K562 (cell line): ENCODE data around the gene RELA. TPM values are rescaled to one million over a fixed set of nuclear protein-coding genes. Genes with fewer than 3 reads are reported as not detected.

Source experiments
- ATAC-seq: fragments of 200-7000 bp; cut with Tn5 transposase; 3 replicates; pipeline ENCODE4 v1.9.1; 2020; ENCODE audit warnings: moderate library complexity
- BruUV-seq: library from RNA; stranded (reverse); fragments of 400-500 nt; replicated peaks from 2 replicates; lab custom pipeline; 2021; lab: Mats Ljungman, UMichigan
- CTCF ChIA-PET: fragments of 300-600 bp; formaldehyde crosslinking; extraction: SDS; loops from one replicate; lab custom pipeline; 2021; ENCODE audit warnings: low intra/inter-chr PET ratio; lab: Yijun Ruan, JAX
- POLR2A ChIA-PET: fragments of 300-600, 350-650 bp; sonication (Branson Sonifier 250); formaldehyde crosslinking; extraction: SDS; loops from one replicate; lab custom pipeline; 2021; ENCODE audit warnings: antibody characterized with exemption, inconsistent platforms; lab: Yijun Ruan, JAX
- DNase-seq, 4 experiments: peaks; one replicate each; pipeline versions ENCODE4 v3.0.0 to v3.0.0-alpha.2; 2011 to 2018; ENCODE audit warnings: low spot score in 3 of 4, mixed read lengths in 3 of 4; ENCODE audit errors: extremely low read depth in 1 of 4
- FAIRE-seq: peaks from 2 replicates; lab custom pipeline; 2011; peaks lifted over from hg19 to GRCh38; lab: Jason Lieb, UNC
- H2AFZ ChIP-seq: 2 replicates; pipeline ENCODE4 v1.6.0; 2011; ENCODE audit warnings: low read depth, low read length, control low read depth, inconsistent platforms
- H3K27ac ChIP-seq: fragments of 200-600 bp; 3 replicates; pipeline ENCODE4 v1.8.0; 2011; ENCODE audit warnings: low read depth, mild to moderate bottlenecking, control low read depth, inconsistent platforms, low read length, moderate library complexity, mixed read lengths; ENCODE audit errors: extremely low read depth
- H3K27me3 ChIP-seq, 2 experiments: fragments of 300-600 bp in 1 of 2; 2 replicates in 1 of 2; 3 replicates in 1 of 2; pipeline versions ENCODE4 v1.6.0 to v1.8.0; 2011; ENCODE audit warnings: inconsistent platforms in 2 of 2, low read length in 2 of 2, mild to moderate bottlenecking in 1 of 2, mixed read lengths in 1 of 2, moderate library complexity in 1 of 2; ENCODE audit not compliant: control insufficient read depth in 2 of 2, insufficient read depth in 2 of 2
- H3K36me3 ChIP-seq: fragments of 300-600 bp; 3 replicates; pipeline ENCODE4 v1.8.0; 2011; ENCODE audit warnings: mild to moderate bottlenecking, low read length, inconsistent platforms; ENCODE audit not compliant: control insufficient read depth, insufficient read depth
- H3K4me1 ChIP-seq, 2 experiments: fragments of 200-600 bp in 1 of 2; replicated peaks in 1 of 2; 2 replicates in 1 of 2; 3 replicates in 1 of 2; pipeline versions ENCODE4 v1.5.1 to v1.8.0; 2011; ENCODE audit warnings: inconsistent platforms in 2 of 2, low read length in 2 of 2, mild to moderate bottlenecking in 1 of 2, mixed read lengths in 1 of 2, moderate library complexity in 1 of 2; ENCODE audit not compliant: control insufficient read depth in 2 of 2, insufficient read depth in 2 of 2
- H3K4me2 ChIP-seq: 2 replicates; pipeline ENCODE4 v1.6.1; 2011; ENCODE audit warnings: low read length, control low read depth, inconsistent platforms, mixed read lengths; ENCODE audit not compliant: insufficient read depth
- H3K4me3 ChIP-seq: fragments of 200-600 bp; sonication (generic), shearing (Covaris generic); 2 replicates; pipeline ENCODE4 v1.5.1; 2016; ENCODE audit warnings: control low read depth, inconsistent platforms
- H3K79me2 ChIP-seq: fragments of 200-600 bp; 3 replicates; pipeline ENCODE4 v1.8.0; 2011; ENCODE audit warnings: low read length, inconsistent platforms; ENCODE audit not compliant: control insufficient read depth, insufficient read depth
- H3K9ac ChIP-seq, 2 experiments: 2 replicates each; pipeline versions ENCODE4 v1.6.0 to v1.6.1; 2011; ENCODE audit warnings: low read depth in 2 of 2, low read length in 2 of 2, control low read depth in 1 of 2, inconsistent platforms in 1 of 2, mild to moderate bottlenecking in 1 of 2, mixed read lengths in 1 of 2; ENCODE audit not compliant: insufficient read depth in 1 of 2
- H3K9me1 ChIP-seq: one replicate; pipeline ENCODE4 v1.6.0; 2011; ENCODE audit warnings: inconsistent platforms, mild to moderate bottlenecking, low read length, moderate library complexity; ENCODE audit not compliant: control insufficient read depth, insufficient read depth
- H3K9me3 ChIP-seq: replicated peaks from 2 replicates; pipeline ENCODE4 v1.5.1; 2011; ENCODE audit warnings: low read depth, low read length, inconsistent platforms; ENCODE audit not compliant: control insufficient read depth, insufficient read depth
- H4K20me1 ChIP-seq: replicated peaks from 2 replicates; pipeline ENCODE4 v1.6.1; 2011; ENCODE audit warnings: low read length, inconsistent platforms, mixed read lengths; ENCODE audit not compliant: control insufficient read depth, insufficient read depth
- CEBPZ ChIP-seq: fragments of 150-350 bp; IDR thresholded peaks from 2 replicates; pipeline ENCODE4 v1.6.1; 2014; ENCODE audit warnings: low read depth, mild to moderate bottlenecking, low read length, borderline replicate concordance
- E4F1 ChIP-seq: fragments of 250-450 bp; sonication (Bioruptor Pico); IDR thresholded peaks from 2 replicates; pipeline ENCODE4 v1.5.0; 2021; ENCODE audit warnings: mild to moderate bottlenecking, borderline replicate concordance
- GTF2E2 ChIP-seq: fragments of 200-800 bp; sonication (Bioruptor generic); IDR thresholded peaks from 2 replicates; pipeline ENCODE4 v1.6.1; 2016; ENCODE audit warnings: missing genetic modification characterization, missing compliant biosample characterization
- KDM2B ChIP-seq: fragments of 250-450 bp; sonication (Bioruptor Pico); IDR thresholded peaks from 2 replicates; pipeline ENCODE4 v1.8.0; 2021; ENCODE audit warnings: mild to moderate bottlenecking, moderate library complexity
- MCM3 ChIP-seq: fragments of 450-650 bp; IDR thresholded peaks from 2 replicates; pipeline ENCODE4 v1.6.1; 2016
- POLR2G ChIP-seq: fragments of 200-400 bp; formaldehyde crosslinking; IDR thresholded peaks from 2 replicates; pipeline ENCODE4 v1.6.1; 2017; ENCODE audit warnings: low read depth, mild to moderate bottlenecking, antibody characterized with exemption, low read length, moderate library complexity
- WGBS: fragments of 100-300 bp; shearing (Covaris generic); methylation state at CpG from one replicate; pipeline ENCODE4 v1.1.6; 2016; ENCODE audit warnings: low coverage, mixed read lengths; ENCODE audit not compliant: insufficient coverage; ENCODE audit errors: missing lambda C conversion rate; 5-methylcytosine and 5-hydroxymethylcytosine counted together
- in situ Hi-C: fragments of 300-500 bp; cut with MboI; formaldehyde crosslinking; loops from 4 replicates; pipeline ENCODE4 v1.15.0; 2018; ENCODE audit warnings: inconsistent platforms, mixed read lengths
- intact Hi-C: fragments of 100-400 bp; cut with micrococcal nuclease; formaldehyde crosslinking; loops from 2 replicates; pipeline ENCODE4 v1.14.2; 2022
- polyA plus RNA-seq, 8 experiments: library from polyadenylated mRNA; depleted of rRNA in 4 of 8; stranded (reverse) in 5 of 8; unstranded in 3 of 8; fragments of >200 nt; fragmentation: Nextera tagmentation in 2 of 8; fragmentation: Illumina TruSeq in 1 of 8; extraction: Ambion mirVana in 2 of 8; extraction: Trizol in 1 of 8; gene quantifications; 2 replicates each; pipeline versions ENCODE4 v1.2.1 to v1.2.3, GENCODE V29; 2011 to 2014; ENCODE audit warnings: inconsistent platforms in 1 of 8, missing spikeins in 1 of 8
- total RNA-seq, 7 experiments: library from RNA; depleted of rRNA in 6 of 7; stranded (reverse); fragments of >200 nt in 6 of 7; fragmentation: Illumina TruSeq in 2 of 7; extraction: Trizol in 2 of 7; gene quantifications; 2 replicates each; pipeline versions ENCODE4 v1.2.1 to v1.2.3, GENCODE V29; 2011 to 2021; ENCODE audit warnings: low replicate concordance in 1 of 7
- TF ChIP-seq, protein P1 (sequence below): IDR thresholded peaks from 3 replicates; pipeline ENCODE4 v1.6.1; 2011; ENCODE audit warnings: borderline replicate concordance, mild to moderate bottlenecking, moderate library complexity; ENCODE audit not compliant: insufficient read length; ENCODE audit errors: extremely low read depth
- TF ChIP-seq, protein P2 (sequence below): fragments of 250-450 bp; sonication (Bioruptor Pico); IDR thresholded peaks from 2 replicates; pipeline ENCODE4 v1.8.0; 2022; ENCODE audit warnings: inconsistent platforms

Gene RELA
- total and polyA plus RNA-seq, 9 of the 15 experiments (the other 6 are each of a cell fraction or from before 2014, with no cell fraction given), result 6.0 to 67.4 (median 20.6) TPM

GRCh38 chr11:65629579-65629978, 33.1 kb downstream of the RELA start:
- CTCF ChIA-PET, result no interaction called here
- no TSS peak for BruUV-seq
- DNase-seq, result no peak
- Histone ChIP-seq H3K27me3 (no peaks in the 10 kb centered on the region), H2AFZ (no peak overlapping the region), H3K4me1 (peaks cover 0 to 32% of the 10 kb centered on the region in 2 experiments; a peak in 3 of 5 replicates), H3K36me3 (peaks cover 93% of the 10 kb centered on the region; the same call in 2 of the 3 replicates), H3K9me3 (no peaks in the 10 kb centered on the region), H3K4me2 (no peak overlapping the region), H4K20me1 (0 out of 2 replicates have a peak, but pooled peaks cover 5% of the 10 kb centered on the region), H3K9ac (no peak overlapping the region), H3K9me1 (no peaks in the 10 kb centered on the region), H3K4me3 (no peak overlapping the region), H3K79me2 (no peaks in the 10 kb centered on the region), H3K27ac (no peak overlapping the region)
- FAIRE-seq, result no peak
- no peak for TF ChIP-seq E4F1
- TF ChIP-seq, protein P1, sequence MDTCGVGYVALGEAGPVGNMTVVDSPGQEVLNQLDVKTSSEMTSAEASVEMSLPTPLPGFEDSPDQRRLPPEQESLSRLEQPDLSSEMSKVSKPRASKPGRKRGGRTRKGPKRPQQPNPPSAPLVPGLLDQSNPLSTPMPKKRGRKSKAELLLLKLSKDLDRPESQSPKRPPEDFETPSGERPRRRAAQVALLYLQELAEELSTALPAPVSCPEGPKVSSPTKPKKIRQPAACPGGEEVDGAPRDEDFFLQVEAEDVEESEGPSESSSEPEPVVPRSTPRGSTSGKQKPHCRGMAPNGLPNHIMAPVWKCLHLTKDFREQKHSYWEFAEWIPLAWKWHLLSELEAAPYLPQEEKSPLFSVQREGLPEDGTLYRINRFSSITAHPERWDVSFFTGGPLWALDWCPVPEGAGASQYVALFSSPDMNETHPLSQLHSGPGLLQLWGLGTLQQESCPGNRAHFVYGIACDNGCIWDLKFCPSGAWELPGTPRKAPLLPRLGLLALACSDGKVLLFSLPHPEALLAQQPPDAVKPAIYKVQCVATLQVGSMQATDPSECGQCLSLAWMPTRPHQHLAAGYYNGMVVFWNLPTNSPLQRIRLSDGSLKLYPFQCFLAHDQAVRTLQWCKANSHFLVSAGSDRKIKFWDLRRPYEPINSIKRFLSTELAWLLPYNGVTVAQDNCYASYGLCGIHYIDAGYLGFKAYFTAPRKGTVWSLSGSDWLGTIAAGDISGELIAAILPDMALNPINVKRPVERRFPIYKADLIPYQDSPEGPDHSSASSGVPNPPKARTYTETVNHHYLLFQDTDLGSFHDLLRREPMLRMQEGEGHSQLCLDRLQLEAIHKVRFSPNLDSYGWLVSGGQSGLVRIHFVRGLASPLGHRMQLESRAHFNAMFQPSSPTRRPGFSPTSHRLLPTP, result no peak
- TF ChIP-seq GTF2E2 (tag), result no peak
- TF ChIP-seq CEBPZ, result no peak
- TF ChIP-seq, protein P2, sequence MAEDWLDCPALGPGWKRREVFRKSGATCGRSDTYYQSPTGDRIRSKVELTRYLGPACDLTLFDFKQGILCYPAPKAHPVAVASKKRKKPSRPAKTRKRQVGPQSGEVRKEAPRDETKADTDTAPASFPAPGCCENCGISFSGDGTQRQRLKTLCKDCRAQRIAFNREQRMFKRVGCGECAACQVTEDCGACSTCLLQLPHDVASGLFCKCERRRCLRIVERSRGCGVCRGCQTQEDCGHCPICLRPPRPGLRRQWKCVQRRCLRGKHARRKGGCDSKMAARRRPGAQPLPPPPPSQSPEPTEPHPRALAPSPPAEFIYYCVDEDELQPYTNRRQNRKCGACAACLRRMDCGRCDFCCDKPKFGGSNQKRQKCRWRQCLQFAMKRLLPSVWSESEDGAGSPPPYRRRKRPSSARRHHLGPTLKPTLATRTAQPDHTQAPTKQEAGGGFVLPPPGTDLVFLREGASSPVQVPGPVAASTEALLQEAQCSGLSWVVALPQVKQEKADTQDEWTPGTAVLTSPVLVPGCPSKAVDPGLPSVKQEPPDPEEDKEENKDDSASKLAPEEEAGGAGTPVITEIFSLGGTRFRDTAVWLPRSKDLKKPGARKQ (CRISPR knock-in tag), result no peak
- TF ChIP-seq KDM2B (CRISPR knock-in tag), result no peak
- TF ChIP-seq POLR2G, result peak; percentile 48; the same call in 1 of the 2 replicates
- TF ChIP-seq MCM3, result no peak
- in situ Hi-C loops, result no loop called here
- WGBS, result 96% methylated on average over 13 of the region's 14 CpGs
- no peak for ATAC-seq
- intact Hi-C loops, result no loop called here
- POLR2A ChIA-PET, result interaction anchor here (0.6 to 1.4 kb wide), 3 partner anchors 15 to 230 kb away, joined by 3 to 4 read pairs (median 3); no protein-coding TSS in a partner anchor
